GM19193 (cell line): ENCODE measurements around the gene FADS2.

ENCODE experiments used
- POLR2A ChIP-seq: IDR thresholded peaks from 4 replicates; pipeline ENCODE4 v1.6.1; 2011; ENCODE audit not compliant: insufficient read depth, insufficient read length; ENCODE audit errors: extremely low read depth

The FADS2 gene

GRCh38 chr11:61827571-61828378 is at the start of gene FADS2:
Gene FADS2, plus strand, starts transcription at chr11:61828300. Its CDS starts 91 bp downstream, at chr11:61828391.
- TF ChIP-seq POLR2A: peak; percentile 85

- no peak for TF ChIP-seq POLR2A
Observed at GRCh38 chr11:61778357-61778886, 49.7 kb upstream of the FADS2 start.

GRCh38 chr11:61778920-61779650 is 49.0 kb upstream of the FADS2 start:
- no peak for TF ChIP-seq POLR2A

GRCh38 chr11:61779666-61780525 is 48.2 kb upstream of the FADS2 start:
- TF ChIP-seq POLR2A: no peak

- TF ChIP-seq POLR2A: no peak
Observed at GRCh38 chr11:61780581-61781162, 47.4 kb upstream of the FADS2 start.

- TF ChIP-seq POLR2A: no peak
Observed at GRCh38 chr11:61781585-61781984, 46.5 kb upstream of the FADS2 start.

GRCh38 chr11:61782299-61782698 is 45.8 kb upstream of the FADS2 start:
- TF ChIP-seq POLR2A: no peak

GRCh38 chr11:61782841-61783240 is 45.3 kb upstream of the FADS2 start:
- TF ChIP-seq POLR2A: no peak

GRCh38 chr11:61783717-61784505 is 44.2 kb upstream of the FADS2 start:
- peak; percentile 4 for TF ChIP-seq POLR2A

GRCh38 chr11:61784506-61784805 is 43.6 kb upstream of the FADS2 start:
- TF ChIP-seq POLR2A: no peak

- no peak for TF ChIP-seq POLR2A
Observed at GRCh38 chr11:61785837-61786402, 42.2 kb upstream of the FADS2 start.

GRCh38 chr11:61787928-61788491 is 40.1 kb upstream of the FADS2 start:
- TF ChIP-seq POLR2A: no peak

GRCh38 chr11:61791737-61792309 is 36.3 kb upstream of the FADS2 start:
- TF ChIP-seq POLR2A: no peak
